Astrocyte (in vitro differentiated cells and primary cell): ENCODE results near the gene ALG6. TPM values are rescaled to one million over a fixed set of nuclear protein-coding genes. Genes with fewer than 3 reads are reported as not detected.

Experiments
- DNase-seq: peaks from one replicate; pipeline ENCODE4 v3.0.0-alpha.2; 2010; ENCODE audit warnings: low read depth
- FAIRE-seq: peaks from 2 replicates; lab custom pipeline; 2011; peaks lifted over from hg19 to GRCh38; lab: Jason Lieb, UNC
- H2AFZ ChIP-seq: 2 replicates; pipeline ENCODE4 v1.6.0; 2012; ENCODE audit warnings: low read depth, low read length, inconsistent platforms
- H3K27ac ChIP-seq: 2 replicates; pipeline ENCODE4 v1.5.1; 2011; ENCODE audit warnings: low read depth, low read length, inconsistent platforms
- H3K27me3 ChIP-seq: 2 replicates; pipeline ENCODE4 v1.6.0; 2011; ENCODE audit warnings: low read length, inconsistent platforms; ENCODE audit not compliant: insufficient read depth
- H3K36me3 ChIP-seq: 2 replicates; pipeline ENCODE4 v1.5.1; 2011; ENCODE audit warnings: low read length, inconsistent platforms; ENCODE audit not compliant: insufficient read depth
- H3K4me1 ChIP-seq: 2 replicates; pipeline ENCODE4 v1.5.1; 2011; ENCODE audit warnings: low read length, inconsistent platforms; ENCODE audit not compliant: insufficient read depth
- H3K4me2 ChIP-seq: 2 replicates; pipeline ENCODE4 v1.6.0; 2012; ENCODE audit warnings: low read length, inconsistent platforms
- H3K4me3 ChIP-seq: 2 replicates; pipeline ENCODE4 v1.5.1; 2011; ENCODE audit warnings: low read depth, mild to moderate bottlenecking, low read length, inconsistent platforms; ENCODE audit not compliant: insufficient read depth
- H3K79me2 ChIP-seq: 2 replicates; pipeline ENCODE4 v1.6.0; 2012; ENCODE audit warnings: mild to moderate bottlenecking, low read length, inconsistent platforms; ENCODE audit not compliant: insufficient read depth
- H3K9ac ChIP-seq: 2 replicates; pipeline ENCODE4 v1.6.0; 2012; ENCODE audit warnings: mild to moderate bottlenecking, low read length, inconsistent platforms
- H3K9me3 ChIP-seq: 2 replicates; pipeline ENCODE4 v1.5.1; 2012; ENCODE audit warnings: low read depth, mild to moderate bottlenecking, low read length, inconsistent platforms; ENCODE audit not compliant: insufficient read depth
- H4K20me1 ChIP-seq: 2 replicates; pipeline ENCODE4 v1.6.0; 2012; ENCODE audit warnings: low read length, inconsistent platforms; ENCODE audit not compliant: insufficient read depth
- H3K27ac Mint-ChIP-seq: one replicate; pipeline ENCODE4 v1.8.0; 2021; ENCODE audit warnings: mild to moderate bottlenecking, mixed read lengths; ENCODE audit not compliant: unreplicated experiment
- H3K27me3 Mint-ChIP-seq: one replicate; pipeline ENCODE4 v1.8.0; 2021; ENCODE audit warnings: low read depth, mixed read lengths; ENCODE audit not compliant: unreplicated experiment
- H3K36me3 Mint-ChIP-seq: one replicate; pipeline ENCODE4 v1.8.0; 2021; ENCODE audit warnings: low read depth, mixed read lengths; ENCODE audit not compliant: unreplicated experiment
- H3K4me1 Mint-ChIP-seq: one replicate; pipeline ENCODE4 v1.8.0; 2021; ENCODE audit warnings: low read depth, mixed read lengths; ENCODE audit not compliant: unreplicated experiment
- H3K4me3 Mint-ChIP-seq: one replicate; pipeline ENCODE4 v1.8.0; 2021; ENCODE audit warnings: mild to moderate bottlenecking, moderate library complexity, mixed read lengths; ENCODE audit not compliant: unreplicated experiment
- H3K9me3 Mint-ChIP-seq: one replicate; pipeline ENCODE4 v1.8.0; 2021; ENCODE audit warnings: mild to moderate bottlenecking, mixed read lengths; ENCODE audit not compliant: unreplicated experiment
- EZH2 ChIP-seq: IDR thresholded peaks from 2 replicates; pipeline ENCODE4 v1.6.1; 2012; ENCODE audit warnings: mild to moderate bottlenecking, low read length, inconsistent platforms; ENCODE audit not compliant: insufficient read depth
- total RNA-seq: library from RNA; stranded (reverse); gene quantifications from 2 replicates; pipeline ENCODE4 v1.2.1, GENCODE V29; 2021
- TF ChIP-seq, protein P1 (sequence below): IDR thresholded peaks from 2 replicates; pipeline ENCODE4 v1.5.1; 2011; ENCODE audit warnings: low read depth, mild to moderate bottlenecking, inconsistent platforms, low read length, moderate library complexity; ENCODE audit not compliant: insufficient read depth

Gene ALG6
- total RNA-seq, 1 donor from 2014 or later = 7.8 TPM

DNA sequence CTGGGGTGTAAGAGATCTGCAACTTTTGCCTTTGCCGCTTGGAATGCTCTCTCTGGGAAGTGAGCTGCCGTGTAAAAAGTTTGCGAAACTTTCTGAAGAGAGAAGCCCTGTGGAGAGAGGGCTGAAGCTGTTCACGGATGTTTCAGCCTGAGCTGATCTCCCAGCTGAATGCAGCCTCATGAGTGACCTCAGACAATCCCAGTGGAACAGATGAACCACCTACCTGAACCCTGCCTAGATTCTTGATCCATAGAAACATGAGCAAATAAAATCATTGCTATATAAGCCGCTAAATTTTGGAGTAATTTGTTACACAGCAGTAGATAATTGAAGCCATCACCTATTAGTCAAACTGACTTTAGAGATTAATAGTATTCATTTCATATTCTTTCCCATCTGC is 4.4 kb upstream of the ALG6 start:
- Histone ChIP-seq H4K20me1 (no peaks in the 10 kb centered on the region), H3K27ac (no peak overlapping the region), H3K9me3 (no peaks in the 10 kb centered on the region), H3K4me1 (peaks cover 4% of the 10 kb centered on the region), H3K36me3 (no peaks in the 10 kb centered on the region), H3K79me2 (no peaks in the 10 kb centered on the region), H2AFZ (no peak overlapping the region), H3K4me2 (no peak overlapping the region), H3K9ac (no peak overlapping the region), H3K27me3 (peaks cover 7% of the 10 kb centered on the region), H3K4me3 (no peak overlapping the region)
- Mint-ChIP-seq H3K27ac (no peak overlapping the region), H3K9me3 (no peaks in the 10 kb centered on the region), H3K27me3 (no peaks in the 10 kb centered on the region), H3K4me1 (peaks cover 6% of the 10 kb centered on the region), H3K4me3 (no peak overlapping the region), H3K36me3 (no peaks in the 10 kb centered on the region)
- no peak for TF ChIP-seq EZH2
- TF ChIP-seq, protein P1, sequence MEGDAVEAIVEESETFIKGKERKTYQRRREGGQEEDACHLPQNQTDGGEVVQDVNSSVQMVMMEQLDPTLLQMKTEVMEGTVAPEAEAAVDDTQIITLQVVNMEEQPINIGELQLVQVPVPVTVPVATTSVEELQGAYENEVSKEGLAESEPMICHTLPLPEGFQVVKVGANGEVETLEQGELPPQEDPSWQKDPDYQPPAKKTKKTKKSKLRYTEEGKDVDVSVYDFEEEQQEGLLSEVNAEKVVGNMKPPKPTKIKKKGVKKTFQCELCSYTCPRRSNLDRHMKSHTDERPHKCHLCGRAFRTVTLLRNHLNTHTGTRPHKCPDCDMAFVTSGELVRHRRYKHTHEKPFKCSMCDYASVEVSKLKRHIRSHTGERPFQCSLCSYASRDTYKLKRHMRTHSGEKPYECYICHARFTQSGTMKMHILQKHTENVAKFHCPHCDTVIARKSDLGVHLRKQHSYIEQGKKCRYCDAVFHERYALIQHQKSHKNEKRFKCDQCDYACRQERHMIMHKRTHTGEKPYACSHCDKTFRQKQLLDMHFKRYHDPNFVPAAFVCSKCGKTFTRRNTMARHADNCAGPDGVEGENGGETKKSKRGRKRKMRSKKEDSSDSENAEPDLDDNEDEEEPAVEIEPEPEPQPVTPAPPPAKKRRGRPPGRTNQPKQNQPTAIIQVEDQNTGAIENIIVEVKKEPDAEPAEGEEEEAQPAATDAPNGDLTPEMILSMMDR = no peak
- FAIRE-seq = no peak
- DNase-seq = no peak

DNA sequence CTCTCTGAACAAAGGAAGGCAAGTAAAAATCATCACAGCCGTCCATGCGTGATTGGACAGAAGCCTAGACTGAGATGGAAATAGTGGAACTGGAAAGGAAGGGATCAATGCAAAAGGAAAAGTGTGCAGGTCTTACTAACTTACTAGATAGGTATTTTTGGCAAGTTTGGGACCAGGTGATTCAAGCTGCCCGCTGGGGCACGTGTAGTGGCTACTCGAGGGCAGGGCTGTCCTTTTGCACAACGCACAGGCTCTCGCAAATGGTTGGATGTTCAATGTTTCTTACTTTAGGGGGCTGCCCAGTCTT is 566 bp upstream of the ALG6 start:
- H4K20me1 ChIP-seq = no peaks in the 10 kb centered on the region
- H3K4me1 ChIP-seq = peaks cover 4% of the 10 kb centered on the region
- peak overlapping the region; percentile 96 for H3K4me2 ChIP-seq
- no peak for FAIRE-seq
- no peaks in the 10 kb centered on the region for H3K9me3 ChIP-seq
- H3K27ac ChIP-seq = no peak overlapping the region
- H3K4me3 Mint-ChIP-seq = peak overlapping the region; percentile 72
- TF ChIP-seq EZH2 = no peak
- TF ChIP-seq, protein P1 = no peak
- H3K79me2 ChIP-seq = no peaks in the 10 kb centered on the region
- H3K36me3 Mint-ChIP-seq = no peaks in the 10 kb centered on the region
- peaks cover 3% of the 10 kb centered on the region for H3K27me3 ChIP-seq
- H2AFZ ChIP-seq = peak overlapping the region; percentile 97
- no peaks in the 10 kb centered on the region for H3K27me3 Mint-ChIP-seq
- H3K9me3 Mint-ChIP-seq = no peaks in the 10 kb centered on the region
- peak overlapping the region; percentile 29 for H3K27ac Mint-ChIP-seq
- H3K9ac ChIP-seq = peak overlapping the region; percentile 90
- no peak for DNase-seq
- peak overlapping the region; percentile 98 for H3K4me3 ChIP-seq
- H3K4me1 Mint-ChIP-seq = peaks cover 6% of the 10 kb centered on the region
- H3K36me3 ChIP-seq = no peaks in the 10 kb centered on the region

DNA sequence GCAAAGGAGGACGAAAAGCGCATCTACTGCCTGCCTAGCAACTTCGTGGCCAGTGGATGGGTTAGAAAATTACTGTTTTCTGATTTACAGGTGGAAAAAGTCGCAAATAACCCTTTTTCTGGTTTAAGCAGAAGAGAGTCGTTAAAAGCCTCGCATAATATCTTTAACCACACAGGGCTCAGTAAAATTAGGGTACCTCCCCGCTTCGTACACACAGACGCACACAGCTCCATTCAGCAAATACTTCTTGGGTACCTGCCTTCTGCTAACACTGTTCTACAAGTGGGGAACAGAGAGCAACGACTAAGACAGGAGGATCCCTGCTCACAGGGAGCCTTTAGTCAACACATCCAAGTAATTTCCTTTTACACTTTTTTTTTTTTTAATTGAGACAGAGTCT is 704 bp downstream of the ALG6 start:
- H3K9me3 ChIP-seq = no peaks in the 10 kb centered on the region
- no peaks in the 10 kb centered on the region for H3K79me2 ChIP-seq
- peak overlapping the region; percentile 56 for H3K27ac ChIP-seq
- Mint-ChIP-seq H3K36me3 (no peaks in the 10 kb centered on the region), H3K9me3 (no peaks in the 10 kb centered on the region), H3K4me3 (peak overlapping the region; percentile 98), H3K4me1 (peaks cover 6% of the 10 kb centered on the region), H3K27ac (peak overlapping the region; percentile 62), H3K27me3 (no peaks in the 10 kb centered on the region)
- DNase-seq = peak; percentile 4
- peak overlapping the region; percentile 97 for H2AFZ ChIP-seq
- peak overlapping the region; percentile 90 for H3K9ac ChIP-seq
- no peaks in the 10 kb centered on the region for H3K36me3 ChIP-seq
- FAIRE-seq = no peak
- peaks cover 4% of the 10 kb centered on the region for H3K4me1 ChIP-seq
- H4K20me1 ChIP-seq = no peaks in the 10 kb centered on the region
- H3K4me2 ChIP-seq = peak overlapping the region; percentile 96
- TF ChIP-seq EZH2 = no peak
- TF ChIP-seq, protein P1 = no peak
- no peaks in the 10 kb centered on the region for H3K27me3 ChIP-seq
- peak overlapping the region; percentile 98 for H3K4me3 ChIP-seq
